ENCODE results near the gene NRGN.
A peak's percentile ranks its signal among the peaks of the same experiment; 100 is the strongest.

- peak; percentile 70 for TF ChIP-seq POLR2A (IDR thresholded peaks at IDR 0.05; ENCODE audit: low read depth, low read length)
- no peak for TF ChIP-seq TAF1 (IDR thresholded peaks at IDR 0.05; ENCODE audit: borderline replicate concordance, low read depth, low read length)
- TF ChIP-seq POLR2AphosphoS5 (IDR thresholded peaks at IDR 0.05; ENCODE audit: low read depth, low read length), result peak; percentile 37; the same call in 1 of the 2 replicates
Observed at GRCh38 chr11:124762105-124762623, 22.4 kb downstream of the NRGN start, which contains the start of gene ESAM.
